Neural progenitor cell (in vitro differentiated cells): Measurements from ENCODE around the gene KAZN.

Source experiments
- CTCF ChIP-seq: fragments of 200-600 bp; sonication (generic); IDR thresholded peaks from 2 replicates; pipeline ENCODE4 v1.5.1; 2017; ENCODE audit warnings: antibody characterized with exemption, mild to moderate bottlenecking
- EZH2phosphoT487 ChIP-seq: fragments of 200-600 bp; sonication (generic); IDR thresholded peaks from 2 replicates; pipeline ENCODE4 v1.6.1; 2017; ENCODE audit warnings: antibody characterized with exemption

DNA sequence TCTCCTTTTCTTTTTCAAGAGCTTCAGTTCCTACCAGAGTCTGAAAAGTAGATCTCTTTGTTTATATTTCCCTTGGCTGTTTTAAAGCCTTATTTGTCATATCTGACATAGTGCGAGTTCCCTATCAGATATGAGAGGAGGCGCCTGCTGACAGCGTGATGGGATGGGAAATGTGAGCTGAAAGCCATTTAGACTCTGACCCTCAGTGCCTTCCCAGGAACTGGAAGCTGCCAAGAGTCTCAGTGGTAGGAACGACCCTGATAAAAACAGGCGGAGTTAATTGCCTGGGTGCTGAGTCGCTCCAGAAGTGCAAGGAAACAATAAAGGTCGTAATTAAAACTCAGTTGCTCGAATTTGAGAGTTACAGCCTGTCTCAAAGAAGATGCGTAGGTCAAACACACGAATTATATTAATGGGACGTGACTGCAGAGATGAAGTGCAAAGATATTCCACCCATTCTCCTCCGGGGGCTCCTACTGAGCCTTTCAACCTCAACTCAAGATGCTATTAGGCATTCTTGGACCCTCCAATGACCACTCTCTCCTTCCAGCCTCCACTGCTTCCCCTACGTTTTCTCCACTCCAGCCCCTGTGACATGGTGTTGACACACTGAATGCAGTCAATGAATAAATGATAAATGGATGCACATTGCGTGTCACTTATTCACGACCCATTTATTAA is 84.6 kb downstream of the KAZN start:
- no peak for TF ChIP-seq CTCF
- no peak for TF ChIP-seq EZH2phosphoT487
